Caco-2 (cell line): ENCODE data around the gene TRAF7. TPM values are rescaled to one million over a fixed set of nuclear protein-coding genes. Genes with fewer than 3 reads are reported as not detected.
"Not testable (repeated sequence)": the region's sequence is repeated elsewhere in the genome, so short reads cannot be mapped to it uniquely, and the experiment has no call there.

ENCODE experiments used
- BruUV-seq: library from RNA; stranded (reverse); fragments of 400-500 nt; replicated peaks from 2 replicates; lab custom pipeline; 2021; lab: Mats Ljungman, UMichigan
- CTCF ChIA-PET: fragments of 300-600 bp; sonication (Branson Sonifier 250); formaldehyde crosslinking; loops from one replicate; lab custom pipeline; 2022; ENCODE audit warnings: antibody characterized with exemption; lab: Charles Lee
- POLR2A ChIA-PET: fragments of 300-600 bp; sonication (Branson Sonifier 250); formaldehyde crosslinking; loops from one replicate; lab custom pipeline; 2022; ENCODE audit warnings: antibody characterized with exemption; lab: Charles Lee
- DNase-seq, 2 experiments: peaks; one replicate each; pipeline versions ENCODE4 v3.0.0 to v3.0.0-alpha.2; 2020 to 2022
- H3K27me3 ChIP-seq: replicated peaks from 2 replicates; pipeline ENCODE4 v1.6.0; 2011; ENCODE audit warnings: low read length; ENCODE audit not compliant: control insufficient read depth, insufficient read depth
- H3K36me3 ChIP-seq: 2 replicates; pipeline ENCODE4 v1.5.1; 2011; ENCODE audit warnings: low read length; ENCODE audit not compliant: control insufficient read depth, insufficient read depth
- H3K4me1 ChIP-seq: fragments of 250-450 bp; sonication (Bioruptor Pico); 2 replicates; pipeline ENCODE4 v1.5.1; 2020; ENCODE audit warnings: mild to moderate bottlenecking
- H3K4me3 ChIP-seq: 2 replicates; pipeline ENCODE4 v1.5.1; 2011; ENCODE audit warnings: low read depth, mild to moderate bottlenecking, control low read depth, low read length
- H3K9me3 ChIP-seq: fragments of 250-450 bp; sonication (Bioruptor Pico); 2 replicates; pipeline ENCODE4 v1.5.1; 2020; ENCODE audit warnings: mild to moderate bottlenecking, moderate library complexity
- H3K27ac Mint-ChIP-seq: one replicate; pipeline ENCODE4 v1.8.0; 2022; ENCODE audit warnings: mixed read lengths; ENCODE audit not compliant: unreplicated experiment
- H3K27me3 Mint-ChIP-seq: one replicate; pipeline ENCODE4 v1.8.0; 2022; ENCODE audit warnings: mixed read lengths; ENCODE audit not compliant: insufficient read depth, unreplicated experiment
- H3K36me3 Mint-ChIP-seq: one replicate; pipeline ENCODE4 v1.8.0; 2022; ENCODE audit warnings: mild to moderate bottlenecking, mixed read lengths; ENCODE audit not compliant: insufficient read depth, unreplicated experiment
- H3K4me1 Mint-ChIP-seq: one replicate; pipeline ENCODE4 v1.8.0; 2022; ENCODE audit warnings: low read depth, mixed read lengths; ENCODE audit not compliant: unreplicated experiment
- H3K4me3 Mint-ChIP-seq: one replicate; pipeline ENCODE4 v1.8.0; 2022; ENCODE audit warnings: mild to moderate bottlenecking, moderate library complexity, mixed read lengths; ENCODE audit not compliant: unreplicated experiment
- H3K9me3 Mint-ChIP-seq: one replicate; pipeline ENCODE4 v1.8.0; 2022; ENCODE audit warnings: mixed read lengths; ENCODE audit not compliant: unreplicated experiment
- CTCF ChIP-seq, 2 experiments: fragments of 200-600 bp in 1 of 2; IDR thresholded peaks; 1 replicate in 1 of 2; 2 replicates in 1 of 2; pipeline versions ENCODE4 v1.5.1 to v1.8.0; 2011 to 2022; ENCODE audit warnings: antibody characterized with exemption in 1 of 2, control low read depth in 1 of 2, inconsistent platforms in 1 of 2, low read depth in 1 of 2, low read length in 1 of 2, mild to moderate bottlenecking in 1 of 2, moderate library complexity in 1 of 2; ENCODE audit not compliant: insufficient read depth in 1 of 2, severe bottlenecking in 1 of 2, unreplicated experiment in 1 of 2
- intact Hi-C: fragments of 100-400 bp; cut with micrococcal nuclease; formaldehyde crosslinking; loops from one replicate; pipeline ENCODE4 v1.10.0; 2022; ENCODE audit not compliant: unreplicated experiment
- total RNA-seq: library from RNA; stranded (reverse); gene quantifications from 2 replicates; pipeline ENCODE4 v1.2.3, GENCODE V29; 2022

The TRAF7 gene
- total RNA-seq, 1 experiment from 2014 or later = 66.3 TPM

- CTCF ChIA-PET = no interaction called here
- intact Hi-C loops = no loop called here
These were observed 44.7 kb downstream of the TRAF7 start for GRCh38 chr16:2200313-2200712.

GRCh38 chr16:2203119-2203688 lies 47.6 kb downstream of the TRAF7 start:
- CTCF ChIA-PET, intact Hi-C loops: not testable (repeated sequence)
- POLR2A ChIA-PET = interaction anchor here (0.7 kb wide), 1 partner anchor 238 kb away, joined by 3 read pairs; the partner anchor contains the start of gene RPS2

More at GRCh38 chr16:2200313-2200712, 44.7 kb downstream of the TRAF7 start:
- Mint-ChIP-seq H3K9me3 (no peaks in the 10 kb centered on the region), H3K4me1 (peaks cover 7% of the 10 kb centered on the region), H3K27me3 (no peaks in the 10 kb centered on the region), H3K27ac (no peak overlapping the region), H3K36me3 (peaks cover 15% of the 10 kb centered on the region), H3K4me3 (no peak overlapping the region)
- Histone ChIP-seq H3K9me3 (no peaks in the 10 kb centered on the region), H3K27me3 (no peaks in the 10 kb centered on the region), H3K36me3 (no peaks in the 10 kb centered on the region), H3K4me3 (no peak overlapping the region), H3K4me1 (peaks cover 4% of the 10 kb centered on the region)
- POLR2A ChIA-PET = no interaction called here
- TF ChIP-seq CTCF (IDR thresholded peaks at IDR 0.05; ENCODE audit: insufficient read depth in 1 of 2, low read depth in 1 of 2, low read length in 1 of 2, severe bottlenecking in 1 of 2, unreplicated experiment in 1 of 2) = no peak
- no peak for DNase-seq
- BruUV-seq = no TSS peak

GRCh38 chr16:2204416-2205103 lies 49.0 kb downstream of the TRAF7 start:
- ChIA-PET POLR2A (interaction anchor here (0.6 kb wide), 1 partner anchor 10 kb away, joined by 4 read pairs; the partner anchor contains the start of gene PGP), CTCF (no interaction called here)
- intact Hi-C loops = no loop called here
- DNase-seq = no peak
- Mint-ChIP-seq H3K4me1 (peaks cover 14% of the 10 kb centered on the region), H3K36me3 (peaks cover 44% of the 10 kb centered on the region), H3K27me3 (no peaks in the 10 kb centered on the region), H3K9me3 (no peaks in the 10 kb centered on the region), H3K4me3 (peak overlapping the region; percentile 72), H3K27ac (peak overlapping the region; percentile 1)
- TF ChIP-seq CTCF (IDR thresholded peaks at IDR 0.05; ENCODE audit: insufficient read depth in 1 of 2, low read depth in 1 of 2, low read length in 1 of 2, severe bottlenecking in 1 of 2, unreplicated experiment in 1 of 2) = no peak
- BruUV-seq = TSS peak; percentile 57
- H3K36me3 ChIP-seq = peaks cover 3% of the 10 kb centered on the region
- no peaks in the 10 kb centered on the region for H3K9me3 ChIP-seq
- H3K4me1 ChIP-seq = no peaks in the 10 kb centered on the region; the same call in 1 of the 2 replicates
- peak overlapping the region; percentile 90 for H3K4me3 ChIP-seq
- H3K27me3 ChIP-seq = no peaks in the 10 kb centered on the region

More at GRCh38 chr16:2203119-2203688, 47.6 kb downstream of the TRAF7 start:
- H3K27me3 Mint-ChIP-seq, H3K27me3 ChIP-seq, BruUV-seq, H3K4me3 ChIP-seq, H3K27ac Mint-ChIP-seq, H3K9me3 Mint-ChIP-seq, H3K4me1 ChIP-seq, H3K36me3 ChIP-seq, H3K9me3 ChIP-seq, DNase-seq: not testable (repeated sequence)
- Mint-ChIP-seq H3K4me1 (peaks cover 14% of the 10 kb centered on the region), H3K4me3 (peak overlapping the region; percentile 61), H3K36me3 (peaks cover 31% of the 10 kb centered on the region)
